KOPT-K1 (cell line): Measurements from ENCODE around the gene KRT76.

Experiments used
- H3K27ac ChIP-seq: fragments of 200-600 bp; sonication (generic); 2 replicates; pipeline ENCODE4 v1.5.1; 2016; ENCODE audit warnings: antibody characterized with exemption, mild to moderate bottlenecking, low read depth, low read length; ENCODE audit not compliant: poor library complexity, severe bottlenecking
- H3K36me3 ChIP-seq: fragments of 200-600 bp; sonication (generic); 2 replicates; pipeline ENCODE4 v1.5.1; 2017; ENCODE audit warnings: antibody characterized with exemption, mild to moderate bottlenecking, low read length, moderate library complexity; ENCODE audit not compliant: insufficient read depth
- H3K9me3 ChIP-seq: fragments of 200-600 bp; sonication (generic); 2 replicates; pipeline ENCODE4 v1.5.1; 2017; ENCODE audit warnings: antibody characterized with exemption, low read length, mild to moderate bottlenecking; ENCODE audit not compliant: insufficient read depth, poor library complexity, severe bottlenecking

The KRT76 gene

GRCh38 chr12:52776913-52777395 lies at the start of gene KRT76:
Gene KRT76 (minus strand): TSS chr12:52777345. CDS start chr12:52777291, 54 bp downstream.
- H3K36me3 ChIP-seq: no peaks in the 10 kb centered on the region
- H3K27ac ChIP-seq: no peak within 1 kb of the TSS
- H3K9me3 ChIP-seq: no peaks in the 10 kb centered on the region

GRCh38 chr12:52825961-52826360 lies 48.8 kb upstream of the KRT76 start:
- H3K9me3 ChIP-seq: no peaks in the 10 kb centered on the region
- H3K36me3 ChIP-seq: no peaks in the 10 kb centered on the region
- no peak overlapping the region for H3K27ac ChIP-seq

GRCh38 chr12:52824741-52825410 lies 47.7 kb upstream of the KRT76 start:
- Histone ChIP-seq H3K27ac (no peak overlapping the region), H3K36me3 (no peaks in the 10 kb centered on the region), H3K9me3 (no peaks in the 10 kb centered on the region)

GRCh38 chr12:52823761-52824450 lies 46.8 kb upstream of the KRT76 start:
- Histone ChIP-seq H3K36me3 (no peaks in the 10 kb centered on the region), H3K27ac (no peak overlapping the region), H3K9me3 (no peaks in the 10 kb centered on the region)

- Histone ChIP-seq H3K27ac (no peak overlapping the region), H3K36me3 (no peaks in the 10 kb centered on the region), H3K9me3 (no peaks in the 10 kb centered on the region)
Measured at GRCh38 chr12:52822771-52823510, 45.8 kb upstream of the KRT76 start.

GRCh38 chr12:52821826-52822660 lies 44.9 kb upstream of the KRT76 start:
- Histone ChIP-seq H3K36me3 (no peaks in the 10 kb centered on the region), H3K9me3 (no peaks in the 10 kb centered on the region), H3K27ac (no peak overlapping the region)

- Histone ChIP-seq H3K27ac (no peak overlapping the region), H3K9me3 (no peaks in the 10 kb centered on the region), H3K36me3 (no peaks in the 10 kb centered on the region)
Measured at GRCh38 chr12:52821071-52821730, 44.1 kb upstream of the KRT76 start.

GRCh38 chr12:52820521-52820920 lies 43.4 kb upstream of the KRT76 start:
- no peaks in the 10 kb centered on the region for H3K36me3 ChIP-seq
- H3K27ac ChIP-seq: no peak overlapping the region
- no peaks in the 10 kb centered on the region for H3K9me3 ChIP-seq

- Histone ChIP-seq H3K27ac (no peak overlapping the region), H3K36me3 (no peaks in the 10 kb centered on the region), H3K9me3 (no peaks in the 10 kb centered on the region)
Measured at GRCh38 chr12:52819731-52820510, 42.8 kb upstream of the KRT76 start.

- no peaks in the 10 kb centered on the region for H3K36me3 ChIP-seq
Measured at GRCh38 chr12:52818887-52819420, 41.8 kb upstream of the KRT76 start.

GRCh38 chr12:52818388-52818787 lies 41.2 kb upstream of the KRT76 start:
- no peaks in the 10 kb centered on the region for H3K9me3 ChIP-seq
- no peak overlapping the region for H3K27ac ChIP-seq
- H3K36me3 ChIP-seq: no peaks in the 10 kb centered on the region

More at GRCh38 chr12:52818887-52819420, 41.8 kb upstream of the KRT76 start:
- H3K27ac ChIP-seq: no peak overlapping the region
- no peaks in the 10 kb centered on the region for H3K9me3 ChIP-seq

GRCh38 chr12:52817699-52818238 lies 40.6 kb upstream of the KRT76 start:
- no peaks in the 10 kb centered on the region for H3K9me3 ChIP-seq
- no peak overlapping the region for H3K27ac ChIP-seq
- H3K36me3 ChIP-seq: no peaks in the 10 kb centered on the region

- Histone ChIP-seq H3K9me3 (no peaks in the 10 kb centered on the region), H3K27ac (no peak overlapping the region), H3K36me3 (no peaks in the 10 kb centered on the region)
Measured at GRCh38 chr12:52817003-52817698, 40.0 kb upstream of the KRT76 start.
